Activated naive CD8-positive, alpha-beta T cell treated with anti-CD3 and anti-CD28 coated beads for 36 hours (primary cell): ENCODE measurements around the gene TMEM184B. TPM values are rescaled to one million over a fixed set of nuclear protein-coding genes. Genes with fewer than 3 reads are reported as not detected.

Experiments used
- DNase-seq: peaks from one replicate; pipeline ENCODE4 v3.0.0; 2021
- H3K27ac Mint-ChIP-seq: one replicate; pipeline ENCODE4 v1.8.0; 2022; ENCODE audit warnings: mild to moderate bottlenecking, moderate library complexity, mixed read lengths
- H3K27me3 Mint-ChIP-seq: one replicate; pipeline ENCODE4 v1.8.0; 2022; ENCODE audit warnings: mild to moderate bottlenecking, mixed read lengths
- H3K36me3 Mint-ChIP-seq: one replicate; pipeline ENCODE4 v1.8.0; 2021; ENCODE audit warnings: mild to moderate bottlenecking, mixed read lengths
- H3K4me1 Mint-ChIP-seq: one replicate; pipeline ENCODE4 v1.8.0; 2021; ENCODE audit warnings: mixed read lengths
- H3K4me3 Mint-ChIP-seq: one replicate; pipeline ENCODE4 v1.8.0; 2022; ENCODE audit warnings: mild to moderate bottlenecking, moderate library complexity, mixed read lengths
- H3K9me3 Mint-ChIP-seq: one replicate; pipeline ENCODE4 v1.8.0; 2022; ENCODE audit warnings: mixed read lengths
- total RNA-seq, 2 experiments: library from RNA; stranded (reverse); gene quantifications; one replicate each; pipeline ENCODE4 v1.2.3, GENCODE V29; 2021

TMEM184B gene
- total RNA-seq, 2 experiments from 2014 or later = 18.2 to 20.0 TPM

DNA sequence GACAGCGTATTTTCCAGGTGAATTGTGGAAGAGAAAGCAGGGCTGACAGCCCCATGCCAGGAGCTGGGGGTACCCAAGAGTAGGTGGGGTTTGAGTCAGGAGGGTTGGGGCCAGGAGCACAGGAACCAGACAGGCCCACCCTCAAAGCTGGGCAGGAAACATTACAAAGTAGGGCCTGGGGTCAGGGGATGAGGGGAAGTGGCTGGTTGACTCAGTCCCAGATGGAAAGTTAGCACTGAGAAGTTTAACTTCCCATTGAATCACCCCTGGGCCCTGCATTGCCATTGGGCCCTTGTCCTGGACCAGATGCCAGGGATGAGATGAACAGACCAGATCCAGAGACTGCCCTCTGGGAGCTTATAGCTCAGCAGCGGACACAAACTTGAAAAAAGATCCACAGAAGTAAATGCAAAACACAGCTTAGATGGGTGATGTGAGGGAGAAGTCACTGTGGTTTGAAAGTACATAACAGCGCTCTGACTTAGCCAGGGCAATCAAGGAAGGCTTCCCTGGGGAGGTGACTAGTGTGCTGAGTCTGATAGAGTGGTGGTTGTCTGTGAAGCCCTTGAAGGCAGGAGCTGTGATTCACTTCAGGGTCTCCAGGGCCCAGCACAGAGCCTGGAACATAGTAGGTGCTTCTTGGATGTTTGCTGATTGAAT, 68.8 kb downstream of the TMEM184B start:
- Mint-ChIP-seq H3K9me3 (no peaks in the 10 kb centered on the region), H3K36me3 (no peaks in the 10 kb centered on the region), H3K4me1 (peaks cover 32% of the 10 kb centered on the region), H3K27ac (no peak overlapping the region), H3K27me3 (no peaks in the 10 kb centered on the region), H3K4me3 (peak overlapping the region; percentile 0)
- DNase-seq = no peak

DNA sequence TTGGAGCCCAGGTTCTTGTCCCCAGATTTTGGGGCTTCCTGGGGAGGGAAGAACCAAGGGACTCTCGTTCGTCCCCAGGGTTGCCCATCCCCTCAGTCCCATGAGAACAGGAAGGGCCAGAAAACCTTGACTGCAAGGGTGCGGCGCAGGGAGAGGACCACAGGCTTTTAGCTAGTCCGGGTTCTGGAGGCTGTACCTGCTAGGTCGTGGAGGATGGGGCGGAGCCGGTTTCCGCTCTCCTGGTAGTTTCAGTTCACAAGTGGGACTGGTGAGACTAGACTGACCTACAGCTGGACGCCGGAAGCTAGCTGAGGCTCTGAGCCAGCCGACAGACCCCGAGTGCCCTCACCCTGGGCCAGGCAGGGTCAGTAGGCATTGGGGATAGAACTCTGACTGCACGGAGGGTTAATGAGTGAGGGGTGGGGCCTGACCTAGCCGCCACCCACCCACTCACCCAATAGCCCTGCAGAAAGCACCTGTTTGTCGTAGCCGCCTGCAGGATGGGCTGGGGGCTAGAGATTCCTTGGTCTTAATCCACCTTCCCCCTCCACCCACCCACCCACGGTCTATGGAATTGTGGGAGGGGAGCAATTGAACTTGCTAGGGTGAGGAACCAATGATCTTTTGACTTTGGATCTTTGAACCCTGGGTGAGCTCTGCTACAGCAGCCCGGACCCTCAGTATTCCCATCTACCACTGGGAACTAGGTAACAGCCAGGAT, 69.6 kb downstream of the TMEM184B start:
- Mint-ChIP-seq H3K27ac (peak overlapping the region; percentile 62), H3K4me3 (peak overlapping the region; percentile 83), H3K4me1 (peaks cover 29% of the 10 kb centered on the region), H3K27me3 (no peaks in the 10 kb centered on the region), H3K9me3 (no peaks in the 10 kb centered on the region), H3K36me3 (no peaks in the 10 kb centered on the region)
- DNase-seq = peak; percentile 37

DNA sequence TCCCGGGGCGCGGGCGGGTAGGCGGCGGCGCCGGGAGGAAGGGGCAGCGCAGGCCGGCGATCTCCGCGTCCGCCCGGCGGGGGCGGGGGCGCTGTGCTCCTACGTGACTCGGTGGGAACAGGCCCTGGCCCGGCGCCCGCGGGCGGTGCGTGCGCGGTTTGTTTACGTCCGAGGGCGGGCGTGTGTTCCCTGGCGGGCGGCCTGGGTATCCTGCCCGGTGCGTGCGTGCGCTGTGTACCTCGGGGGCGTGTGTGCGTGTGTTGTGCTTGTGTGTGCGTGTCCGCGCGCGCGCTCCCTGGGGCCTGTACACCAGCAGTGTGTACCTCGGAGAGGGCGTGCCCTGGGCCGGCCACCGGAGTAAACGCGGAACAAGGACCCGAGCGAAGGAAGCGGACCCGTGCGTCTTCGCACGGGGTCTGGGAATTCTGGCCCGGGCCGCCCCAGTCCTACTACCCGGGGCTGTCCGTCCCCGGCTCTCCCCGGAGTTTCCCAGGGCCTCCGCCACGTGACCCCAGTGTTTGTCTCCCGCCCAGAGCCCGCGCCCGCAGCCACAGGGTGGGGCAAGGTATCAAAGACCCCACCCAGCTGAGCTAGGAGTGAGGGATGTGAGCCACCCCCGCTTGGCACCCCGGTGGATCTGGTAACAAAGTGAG, 70.2 kb downstream of the TMEM184B start:
- H3K27ac Mint-ChIP-seq = peak overlapping the region; percentile 70
- DNase-seq = peak; percentile 72
- H3K9me3 Mint-ChIP-seq = no peaks in the 10 kb centered on the region
- no peaks in the 10 kb centered on the region for H3K36me3 Mint-ChIP-seq
- H3K27me3 Mint-ChIP-seq = no peaks in the 10 kb centered on the region
- peaks cover 29% of the 10 kb centered on the region for H3K4me1 Mint-ChIP-seq
- H3K4me3 Mint-ChIP-seq = peak overlapping the region; percentile 83

DNA sequence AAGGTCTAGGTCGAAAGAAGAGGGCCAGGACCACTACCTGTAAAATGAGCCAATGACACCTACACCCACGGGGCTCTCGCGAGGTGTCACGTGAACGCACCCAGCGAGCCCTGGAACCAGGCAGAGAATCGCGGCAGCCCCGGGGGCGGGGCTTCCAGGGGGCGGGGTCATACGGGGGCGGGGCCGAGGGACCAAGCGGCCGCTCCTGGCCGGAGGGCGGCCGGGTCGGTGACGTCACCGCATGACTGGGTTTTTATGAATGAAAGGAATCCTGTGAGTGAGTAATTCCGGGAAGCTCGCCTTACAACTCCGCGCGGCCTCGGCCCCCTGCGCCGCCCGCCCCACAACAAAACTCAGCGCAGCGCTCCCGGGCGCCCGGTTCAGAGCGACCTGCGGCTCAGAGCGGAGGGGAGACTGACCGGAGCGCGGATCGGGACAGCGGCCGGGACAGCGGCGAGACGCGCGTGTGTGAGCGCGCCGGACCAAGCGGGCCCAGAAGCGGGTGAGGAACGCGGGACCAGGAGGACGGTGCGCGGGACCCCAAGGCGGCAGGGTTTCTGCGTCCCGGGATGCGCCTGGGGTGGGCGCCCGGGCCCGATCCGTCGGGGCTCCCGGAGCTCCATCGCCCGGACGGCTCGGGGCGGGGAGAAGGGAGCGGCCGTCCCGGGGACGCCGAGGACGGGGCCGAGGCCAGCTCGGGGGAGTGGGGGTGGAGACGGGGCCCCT, 70.9 kb downstream of the TMEM184B start, which contains the start of gene MAFF:
Gene MAFF (plus strand): TSS at position 284 of the 726 bp plus-strand sequence. CDS start 11,860 bp downstream, outside the sequence.
- peak within 1 kb of the TSS; percentile 83 for H3K4me3 Mint-ChIP-seq
- no peaks in the 10 kb centered on the region for H3K27me3 Mint-ChIP-seq
- H3K27ac Mint-ChIP-seq = peak within 1 kb of the TSS; percentile 86
- no peaks in the 10 kb centered on the region for H3K9me3 Mint-ChIP-seq
- peaks cover 29% of the 10 kb centered on the region for H3K4me1 Mint-ChIP-seq
- DNase-seq = peak; percentile 90
- no peaks in the 10 kb centered on the region for H3K36me3 Mint-ChIP-seq

DNA sequence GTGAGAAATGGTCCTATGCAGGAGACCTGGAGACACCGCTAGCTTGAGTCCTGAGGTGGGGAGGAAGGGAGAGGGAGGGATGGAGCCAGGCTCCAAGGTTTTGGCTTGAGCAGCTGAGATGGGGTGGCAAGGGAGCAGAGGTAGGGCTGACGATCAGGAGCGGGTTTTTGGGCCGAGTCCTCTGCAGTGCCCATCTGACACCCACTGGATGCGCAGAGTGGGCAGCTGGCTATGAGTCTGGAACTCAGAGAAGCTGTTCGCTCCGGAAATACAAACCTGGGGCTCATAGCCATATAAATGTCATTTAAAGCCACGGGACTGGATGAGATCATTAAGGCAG, 71.5 kb downstream of the TMEM184B start:
- DNase-seq = no peak
- H3K4me1 Mint-ChIP-seq = peaks cover 29% of the 10 kb centered on the region
- peak overlapping the region; percentile 84 for H3K27ac Mint-ChIP-seq
- H3K4me3 Mint-ChIP-seq = peak overlapping the region; percentile 66
- H3K9me3 Mint-ChIP-seq = no peaks in the 10 kb centered on the region
- no peaks in the 10 kb centered on the region for H3K27me3 Mint-ChIP-seq
- H3K36me3 Mint-ChIP-seq = no peaks in the 10 kb centered on the region

DNA sequence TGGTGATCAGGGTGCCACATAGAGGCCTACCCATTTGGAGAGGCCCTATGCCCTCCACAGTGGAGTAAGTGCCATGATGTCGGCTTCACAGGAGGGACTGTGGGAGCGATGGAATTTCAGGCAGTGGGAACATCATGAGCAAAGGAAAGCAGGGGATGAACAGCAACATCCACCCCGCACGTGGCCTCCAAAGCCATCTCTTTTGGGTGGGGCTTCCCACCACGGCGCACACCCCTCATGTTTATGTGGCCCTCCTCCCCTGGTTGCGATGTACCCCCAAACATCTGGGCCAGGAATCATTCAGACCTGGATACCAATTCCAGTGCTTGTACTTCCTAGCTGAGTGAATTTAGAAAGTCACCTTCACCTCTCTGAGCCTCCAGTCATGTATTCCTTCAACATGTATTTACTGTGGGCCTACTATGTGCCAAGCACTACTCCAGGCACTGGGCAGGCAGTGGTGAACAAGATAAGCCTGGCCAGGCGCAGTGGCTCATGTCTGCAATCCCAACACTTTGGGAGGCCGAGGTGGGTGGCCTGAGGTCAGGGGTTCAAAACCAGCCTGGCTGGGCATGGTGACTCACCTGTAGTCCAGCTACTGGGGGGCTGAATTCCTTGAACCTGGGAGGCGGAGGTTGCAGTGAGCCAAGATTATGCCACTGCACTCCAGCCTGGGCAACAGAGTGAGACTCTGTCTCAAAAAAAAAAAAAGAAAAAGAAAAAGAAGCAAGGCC, 72.8 kb downstream of the TMEM184B start:
- Mint-ChIP-seq H3K9me3 (no peaks in the 10 kb centered on the region), H3K36me3 (no peaks in the 10 kb centered on the region), H3K4me3 (no peak overlapping the region), H3K4me1 (peaks cover 29% of the 10 kb centered on the region), H3K27me3 (no peaks in the 10 kb centered on the region), H3K27ac (no peak overlapping the region)
- no peak for DNase-seq

DNA sequence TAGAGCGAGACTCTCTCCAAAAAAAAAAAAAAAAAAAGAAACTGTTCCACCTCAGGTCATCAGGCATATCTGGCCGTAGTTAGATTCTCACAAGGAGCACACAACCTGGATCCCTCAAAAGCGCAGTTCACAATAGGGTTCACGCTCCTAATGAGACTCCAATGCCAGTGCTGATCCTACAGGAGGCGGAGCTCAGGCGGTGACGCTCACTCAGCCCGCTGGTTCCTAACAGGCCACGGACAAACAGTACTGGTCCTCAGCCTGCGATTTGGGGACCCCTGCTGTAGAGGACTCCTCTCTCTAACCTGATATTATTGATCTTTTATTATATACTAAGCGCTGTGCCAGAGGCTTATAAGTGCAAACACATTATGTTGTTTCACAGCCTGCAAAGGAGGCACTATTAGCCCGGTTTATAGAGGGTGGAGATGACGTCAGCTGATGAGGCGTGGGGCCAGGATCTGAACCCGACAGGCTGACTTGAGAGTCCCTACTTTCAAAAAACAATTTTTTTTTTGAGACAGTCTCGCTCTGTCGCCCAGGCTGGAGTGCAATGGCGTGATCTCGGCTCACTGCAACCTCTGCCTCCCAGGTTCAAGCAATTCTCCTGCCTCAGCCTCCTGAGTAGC, 75.9 kb downstream of the TMEM184B start:
- Mint-ChIP-seq H3K36me3 (no peaks in the 10 kb centered on the region), H3K27ac (no peak overlapping the region), H3K9me3 (no peaks in the 10 kb centered on the region), H3K27me3 (peaks cover 3% of the 10 kb centered on the region), H3K4me3 (no peak overlapping the region), H3K4me1 (peaks cover 17% of the 10 kb centered on the region)
- DNase-seq = no peak

DNA sequence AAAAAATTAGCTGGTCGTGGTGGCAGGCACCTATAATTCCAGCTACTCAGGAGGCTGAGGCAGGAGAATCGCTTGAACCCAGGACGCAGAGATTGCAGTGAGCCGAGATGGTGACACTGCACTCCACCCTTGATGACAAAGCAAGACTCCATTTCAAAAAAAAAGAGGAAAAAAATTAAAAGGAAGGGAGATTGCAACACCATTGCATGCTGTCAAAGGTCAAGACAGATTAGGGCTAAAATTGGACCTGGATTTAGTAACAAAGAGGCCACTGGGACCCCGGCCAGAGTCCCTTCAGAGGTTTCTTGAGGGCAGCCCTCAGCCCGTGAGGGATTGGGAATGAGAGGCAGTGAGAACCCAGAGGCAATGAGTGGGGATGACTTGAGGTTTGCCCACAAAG, 79.2 kb downstream of the TMEM184B start:
- Mint-ChIP-seq H3K9me3 (no peaks in the 10 kb centered on the region), H3K36me3 (no peaks in the 10 kb centered on the region), H3K4me1 (peaks cover 5% of the 10 kb centered on the region), H3K27ac (no peak overlapping the region), H3K27me3 (peaks cover 3% of the 10 kb centered on the region), H3K4me3 (no peak overlapping the region)
- DNase-seq = no peak

DNA sequence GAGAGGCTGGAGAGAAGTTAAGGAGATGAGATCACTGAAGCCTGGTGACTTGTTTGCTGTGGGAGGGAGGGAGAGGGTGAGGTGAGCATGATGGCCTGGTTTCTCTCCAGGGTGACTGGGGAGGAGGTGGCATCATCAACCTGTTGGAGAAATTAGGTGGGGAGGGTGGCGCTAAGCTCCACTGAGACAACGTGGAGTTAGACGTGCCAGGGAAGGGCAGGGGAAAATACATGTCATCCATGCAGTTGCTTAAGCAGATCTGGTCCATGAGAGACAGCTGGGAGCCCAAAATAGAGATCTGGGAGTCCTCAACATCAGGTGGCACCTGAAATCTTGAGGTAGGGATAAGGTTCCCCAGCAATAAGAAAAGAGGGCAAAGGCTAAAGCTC, 80.3 kb downstream of the TMEM184B start:
- Mint-ChIP-seq H3K4me1 (peaks cover 5% of the 10 kb centered on the region), H3K27me3 (peaks cover 3% of the 10 kb centered on the region), H3K27ac (no peak overlapping the region), H3K9me3 (no peaks in the 10 kb centered on the region), H3K4me3 (no peak overlapping the region), H3K36me3 (no peaks in the 10 kb centered on the region)
- DNase-seq = no peak

DNA sequence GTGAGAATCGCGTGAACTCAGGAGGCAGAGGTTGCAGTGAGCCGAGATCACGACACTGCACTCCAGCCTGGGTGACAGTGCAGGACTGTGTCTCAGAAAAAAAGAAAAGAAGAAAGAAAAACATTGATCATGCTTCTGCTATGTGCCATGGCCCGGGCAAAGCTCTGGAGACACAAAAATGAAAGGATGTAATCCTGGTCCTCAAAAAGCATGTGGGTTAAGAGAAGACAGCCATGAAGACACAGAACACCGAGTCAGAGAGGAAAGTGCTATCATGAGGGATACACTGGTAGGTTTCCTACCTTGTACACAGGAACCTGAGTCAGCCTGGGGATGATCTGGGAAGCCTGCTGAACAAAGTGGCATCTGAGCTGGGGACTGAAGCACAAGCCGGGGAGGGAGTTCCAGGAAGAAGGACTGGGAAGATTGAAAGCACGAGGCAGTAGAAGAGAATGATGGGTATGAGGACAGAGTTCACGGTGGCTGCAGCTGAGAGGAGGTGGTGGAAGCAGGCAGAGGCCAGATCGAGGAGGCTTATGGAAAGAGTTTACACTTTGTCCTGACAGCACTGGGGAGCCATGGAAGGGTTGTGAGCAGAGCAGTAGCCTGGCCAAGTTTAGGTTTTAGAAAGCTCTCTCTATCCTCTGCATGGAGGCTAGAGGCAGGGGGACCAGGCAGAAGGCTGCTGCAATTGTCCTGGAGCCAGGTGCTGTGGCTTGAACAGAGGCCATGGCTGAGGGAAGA, 80.9 kb downstream of the TMEM184B start:
- Mint-ChIP-seq H3K9me3 (no peaks in the 10 kb centered on the region), H3K27ac (no peak overlapping the region), H3K36me3 (no peaks in the 10 kb centered on the region), H3K4me3 (no peak overlapping the region), H3K27me3 (peaks cover 3% of the 10 kb centered on the region), H3K4me1 (peaks cover 5% of the 10 kb centered on the region)
- no peak for DNase-seq

DNA sequence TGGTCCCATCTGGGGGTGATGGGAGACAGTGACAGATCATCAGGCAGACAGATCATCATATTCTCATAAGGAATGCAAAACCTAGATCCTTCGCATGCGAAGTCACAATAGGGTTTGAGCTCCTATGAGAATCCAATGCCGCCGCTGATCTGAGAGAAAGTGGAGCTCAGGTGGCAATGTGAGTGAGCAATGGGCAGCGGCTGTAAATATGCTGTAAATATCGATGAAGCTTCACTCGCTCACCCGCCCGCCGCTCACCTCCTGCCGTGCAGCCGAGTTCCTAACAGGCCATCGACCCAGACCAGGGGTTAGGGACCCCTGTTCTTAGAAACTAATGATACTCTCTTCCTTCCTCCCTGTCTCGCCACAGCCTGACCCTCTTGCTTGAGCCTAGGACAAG, 81.8 kb downstream of the TMEM184B start:
- H3K4me3 Mint-ChIP-seq = no peak overlapping the region
- H3K36me3 Mint-ChIP-seq = no peaks in the 10 kb centered on the region
- H3K27me3 Mint-ChIP-seq = peaks cover 3% of the 10 kb centered on the region
- DNase-seq = no peak
- peaks cover 5% of the 10 kb centered on the region for H3K4me1 Mint-ChIP-seq
- H3K27ac Mint-ChIP-seq = no peak overlapping the region
- H3K9me3 Mint-ChIP-seq = no peaks in the 10 kb centered on the region

DNA sequence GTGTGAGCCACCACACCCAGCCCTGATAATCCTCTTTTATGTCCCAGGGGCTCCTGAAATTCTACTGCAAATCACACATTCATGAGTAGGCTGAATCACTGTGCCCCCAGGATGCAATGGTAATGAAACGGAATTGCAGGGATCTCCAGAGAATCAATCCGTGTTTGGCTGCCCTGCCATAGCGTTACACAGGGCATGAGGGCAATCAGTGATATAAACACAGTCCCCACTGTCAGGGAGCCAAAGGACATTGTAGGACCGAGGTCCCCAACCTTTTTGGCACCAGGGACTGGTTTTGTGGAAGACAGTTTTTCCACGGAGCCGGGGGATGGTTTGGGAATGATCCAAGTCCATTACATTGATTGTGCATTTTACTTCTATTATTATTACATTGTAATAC, 82.2 kb downstream of the TMEM184B start:
- Mint-ChIP-seq H3K27me3 (peaks cover 3% of the 10 kb centered on the region), H3K4me1 (peaks cover 5% of the 10 kb centered on the region), H3K27ac (no peak overlapping the region), H3K36me3 (no peaks in the 10 kb centered on the region), H3K9me3 (no peaks in the 10 kb centered on the region), H3K4me3 (no peak overlapping the region)
- no peak for DNase-seq

DNA sequence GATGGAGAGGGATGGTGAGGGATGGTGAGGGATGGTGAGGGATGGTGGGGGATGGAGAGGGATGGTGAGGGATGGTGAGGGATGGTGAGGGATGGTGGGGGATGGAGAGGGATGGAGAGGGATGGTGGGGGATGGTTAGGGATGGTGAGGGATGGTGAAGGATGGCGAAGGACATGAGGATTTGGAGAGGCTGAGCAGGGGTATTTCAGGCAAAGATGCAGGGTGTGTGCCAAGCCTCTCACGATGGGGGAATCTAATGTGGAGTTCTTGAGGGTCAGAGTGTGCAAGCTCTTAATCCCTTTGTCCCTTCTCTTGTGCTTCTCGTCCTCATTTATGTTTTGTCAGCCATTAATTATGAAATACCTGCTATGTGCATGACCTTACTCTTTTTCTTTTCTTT, 83.7 kb downstream of the TMEM184B start:
- Mint-ChIP-seq H3K4me1 (no peaks in the 10 kb centered on the region), H3K4me3 (no peak overlapping the region), H3K36me3 (no peaks in the 10 kb centered on the region), H3K27me3 (peaks cover 3% of the 10 kb centered on the region), H3K9me3 (no peaks in the 10 kb centered on the region), H3K27ac (no peak overlapping the region)
- DNase-seq = no peak
